Activated gamma-delta T cell treated with anti-CD3 and anti-CD28 coated beads, Interleukin-2, amount 50 U/mL, for 16 hours (primary cell): ENCODE results near the gene NT5C.
"Not testable (repeated sequence)": the region's sequence is repeated elsewhere in the genome, so short reads cannot be mapped to it uniquely, and the experiment has no call there.

Experiments
- DNase-seq: peaks from one replicate; pipeline ENCODE4 v3.0.0-alpha.2; 2020; ENCODE audit warnings: low read depth

The NT5C gene

GRCh38 chr17:75144816-75145512 is 13.4 kb upstream of the NT5C start:
- DNase-seq = no peak

- DNase-seq = no peak
These were observed 10.9 kb upstream of the NT5C start for GRCh38 chr17:75142236-75142971.

- DNase-seq = no peak
These were observed 7.0 kb upstream of the NT5C start for GRCh38 chr17:75138519-75138918.

- not testable (repeated sequence) for DNase-seq
These were observed 6.2 kb upstream of the NT5C start for GRCh38 chr17:75137762-75138161.

GRCh38 chr17:75135946-75136345 is 4.4 kb upstream of the NT5C start:
- DNase-seq = no peak

GRCh38 chr17:75135452-75135851 is 3.9 kb upstream of the NT5C start:
- no peak for DNase-seq

GRCh38 chr17:75133607-75134347 is 2.2 kb upstream of the NT5C start:
- DNase-seq = not testable (repeated sequence)

- no peak for DNase-seq
These were observed 1.5 kb upstream of the NT5C start for GRCh38 chr17:75133001-75133400.

GRCh38 chr17:75132018-75133000 is 767 bp upstream of the NT5C start:
- DNase-seq = not testable (repeated sequence)

GRCh38 chr17:75130632-75131277 is 787 bp downstream of the NT5C start:
- no peak for DNase-seq

GRCh38 chr17:75130059-75130631 is 1.4 kb downstream of the NT5C start:
- no peak for DNase-seq

- DNase-seq = no peak
These were observed 2.0 kb downstream of the NT5C start for GRCh38 chr17:75129576-75129975.

GRCh38 chr17:75128694-75129505 is 2.6 kb downstream of the NT5C start:
- no peak for DNase-seq

- DNase-seq = not testable (repeated sequence)
These were observed 3.6 kb downstream of the NT5C start for GRCh38 chr17:75127936-75128335.

- no peak for DNase-seq
These were observed 4.6 kb downstream of the NT5C start for GRCh38 chr17:75126954-75127353.

- no peak for DNase-seq
These were observed 5.6 kb downstream of the NT5C start for GRCh38 chr17:75125984-75126383.

- DNase-seq = no peak
These were observed 6.8 kb downstream of the NT5C start for GRCh38 chr17:75124819-75125162.

GRCh38 chr17:75124041-75124818 is 7.3 kb downstream of the NT5C start:
- no peak for DNase-seq

- DNase-seq = no peak
These were observed 13.2 kb downstream of the NT5C start for GRCh38 chr17:75118307-75118706.
